GM21360 (cell line): ENCODE results near the gene BRPF1.

Experiments
- ATAC-seq: cut with Tn5 transposase; IDR thresholded peaks from one replicate; pipeline ENCODE4 v1.9.1; 2021; ENCODE audit warnings: mild to moderate bottlenecking, moderate library complexity; ENCODE audit not compliant: unreplicated experiment

Gene BRPF1

GRCh38 chr3:9732080-9732739 lies 675 bp downstream of the BRPF1 start:
- peak; percentile 14 for ATAC-seq

- ATAC-seq = no peak
Observed at GRCh38 chr3:9732740-9733115, 1.2 kb downstream of the BRPF1 start.

GRCh38 chr3:9736831-9737230 lies 5.3 kb downstream of the BRPF1 start:
- no peak for ATAC-seq

GRCh38 chr3:9739181-9739580 lies 7.6 kb downstream of the BRPF1 start:
- ATAC-seq = no peak

GRCh38 chr3:9742560-9742959 lies 11.0 kb downstream of the BRPF1 start:
- ATAC-seq = no peak

- no peak for ATAC-seq
Observed at GRCh38 chr3:9743548-9743947, 12.0 kb downstream of the BRPF1 start.

- ATAC-seq = no peak
Observed at GRCh38 chr3:9744162-9744561, 12.6 kb downstream of the BRPF1 start.

GRCh38 chr3:9745521-9745920 lies 14.0 kb downstream of the BRPF1 start:
- ATAC-seq = no peak

GRCh38 chr3:9746330-9746729 lies 14.8 kb downstream of the BRPF1 start:
- ATAC-seq = no peak

- ATAC-seq = no peak
Observed at GRCh38 chr3:9747267-9747666, 15.7 kb downstream of the BRPF1 start.

- no peak for ATAC-seq
Observed at GRCh38 chr3:9748031-9748430, 16.5 kb downstream of the BRPF1 start.

- no peak for ATAC-seq
Observed at GRCh38 chr3:9749296-9749644, 17.7 kb downstream of the BRPF1 start.

GRCh38 chr3:9749645-9750555 lies 18.4 kb downstream of the BRPF1 start, which contains the start of gene OGG1:
OGG1 (plus strand) TSS chr3:9749952; CDS start chr3:9750287, 335 bp downstream.
- peak; percentile 85 for ATAC-seq

- ATAC-seq = no peak
Observed at GRCh38 chr3:9750556-9751411, 19.2 kb downstream of the BRPF1 start.

GRCh38 chr3:9754678-9755077 lies 23.1 kb downstream of the BRPF1 start:
- ATAC-seq = no peak

GRCh38 chr3:9757427-9757826 lies 25.9 kb downstream of the BRPF1 start:
- ATAC-seq = no peak

- no peak for ATAC-seq
Observed at GRCh38 chr3:9760779-9761505, 29.4 kb downstream of the BRPF1 start.

GRCh38 chr3:9761919-9762318 lies 30.4 kb downstream of the BRPF1 start:
- no peak for ATAC-seq

- ATAC-seq = no peak
Observed at GRCh38 chr3:9762871-9763270, 31.3 kb downstream of the BRPF1 start.

- no peak for ATAC-seq
Observed at GRCh38 chr3:9765865-9766264, 34.3 kb downstream of the BRPF1 start.

- no peak for ATAC-seq
Observed at GRCh38 chr3:9767418-9767817, 35.9 kb downstream of the BRPF1 start.
